ES-I3 (cell line): ENCODE results near the gene MS4A6A.
"Not testable (repeated sequence)": the region's sequence is repeated elsewhere in the genome, so short reads cannot be mapped to it uniquely, and the experiment has no call there.

ENCODE experiments used
- H3K36me3 ChIP-seq: 2 replicates; pipeline ENCODE4 v1.6.1; 2013; ENCODE audit warnings: mild to moderate bottlenecking, low read length, control low read depth, moderate library complexity; ENCODE audit not compliant: insufficient read depth
- H3K4me1 ChIP-seq: 2 replicates; pipeline ENCODE4 v1.6.1; 2013; ENCODE audit warnings: mild to moderate bottlenecking, control low read depth, low read length; ENCODE audit not compliant: insufficient read depth
- H3K9ac ChIP-seq: 2 replicates; pipeline ENCODE4 v1.6.1; 2013; ENCODE audit warnings: low read depth, mild to moderate bottlenecking, low read length, moderate library complexity
- H3K9me3 ChIP-seq: 2 replicates; pipeline ENCODE4 v1.6.1; 2013; ENCODE audit warnings: mild to moderate bottlenecking, low read length, moderate library complexity; ENCODE audit not compliant: control insufficient read depth, insufficient read depth

MS4A6A gene

GRCh38 chr11:60194511-60194910, 11.6 kb upstream of the MS4A6A start:
- no peak overlapping the region for H3K9ac ChIP-seq
- no peaks in the 10 kb centered on the region for H3K4me1 ChIP-seq
- H3K36me3 ChIP-seq: no peaks in the 10 kb centered on the region
- no peaks in the 10 kb centered on the region for H3K9me3 ChIP-seq

- no peaks in the 10 kb centered on the region for H3K9me3 ChIP-seq
- H3K36me3 ChIP-seq: no peaks in the 10 kb centered on the region
- no peaks in the 10 kb centered on the region for H3K4me1 ChIP-seq
- H3K9ac ChIP-seq: no peak overlapping the region
These were observed 11.0 kb upstream of the MS4A6A start for GRCh38 chr11:60193687-60194433.

- not testable (repeated sequence) for H3K4me1 ChIP-seq, H3K9me3 ChIP-seq, H3K9ac ChIP-seq, H3K36me3 ChIP-seq
These were observed 9.7 kb upstream of the MS4A6A start for GRCh38 chr11:60192564-60192963.

GRCh38 chr11:60188481-60188880, 5.6 kb upstream of the MS4A6A start:
- not testable (repeated sequence) for H3K9ac ChIP-seq, H3K9me3 ChIP-seq, H3K4me1 ChIP-seq, H3K36me3 ChIP-seq

- not testable (repeated sequence) for H3K4me1 ChIP-seq, H3K36me3 ChIP-seq, H3K9me3 ChIP-seq, H3K9ac ChIP-seq
These were observed 3.2 kb upstream of the MS4A6A start for GRCh38 chr11:60186128-60186527.

GRCh38 chr11:60185512-60185827, 2.6 kb upstream of the MS4A6A start:
- not testable (repeated sequence) for H3K36me3 ChIP-seq, H3K4me1 ChIP-seq, H3K9ac ChIP-seq, H3K9me3 ChIP-seq

GRCh38 chr11:60184824-60185511, 2.1 kb upstream of the MS4A6A start:
- no peaks in the 10 kb centered on the region for H3K36me3 ChIP-seq
- no peaks in the 10 kb centered on the region for H3K4me1 ChIP-seq
- no peak overlapping the region for H3K9ac ChIP-seq
- H3K9me3 ChIP-seq: no peaks in the 10 kb centered on the region

- no peaks in the 10 kb centered on the region for H3K36me3 ChIP-seq
- H3K9ac ChIP-seq: no peak overlapping the region
- H3K9me3 ChIP-seq: no peaks in the 10 kb centered on the region
- H3K4me1 ChIP-seq: no peaks in the 10 kb centered on the region
These were observed 815 bp upstream of the MS4A6A start for GRCh38 chr11:60183591-60184205.

GRCh38 chr11:60175860-60176275, 7.0 kb downstream of the MS4A6A start:
- Histone ChIP-seq H3K9ac (no peak overlapping the region), H3K36me3 (no peaks in the 10 kb centered on the region), H3K4me1 (no peaks in the 10 kb centered on the region), H3K9me3 (no peaks in the 10 kb centered on the region)

- Histone ChIP-seq H3K4me1 (no peaks in the 10 kb centered on the region), H3K9ac (no peak overlapping the region), H3K36me3 (peaks cover 3% of the 10 kb centered on the region), H3K9me3 (peaks cover 5% of the 10 kb centered on the region)
These were observed 10.9 kb downstream of the MS4A6A start for GRCh38 chr11:60172011-60172410.

GRCh38 chr11:60170566-60170965, 12.3 kb downstream of the MS4A6A start:
- Histone ChIP-seq H3K9ac (no peak overlapping the region), H3K4me1 (no peaks in the 10 kb centered on the region), H3K36me3 (peaks cover 3% of the 10 kb centered on the region), H3K9me3 (peaks cover 5% of the 10 kb centered on the region)

- no peak overlapping the region for H3K9ac ChIP-seq
- H3K36me3 ChIP-seq: peaks cover 3% of the 10 kb centered on the region
- H3K4me1 ChIP-seq: no peaks in the 10 kb centered on the region
- peaks cover 5% of the 10 kb centered on the region for H3K9me3 ChIP-seq
These were observed 13.5 kb downstream of the MS4A6A start for GRCh38 chr11:60169264-60169915.

- Histone ChIP-seq H3K9ac (no peak overlapping the region), H3K4me1 (no peaks in the 10 kb centered on the region), H3K36me3 (peaks cover 3% of the 10 kb centered on the region), H3K9me3 (peaks cover 5% of the 10 kb centered on the region)
These were observed 14.6 kb downstream of the MS4A6A start for GRCh38 chr11:60168306-60168705.

GRCh38 chr11:60165951-60166350, 16.9 kb downstream of the MS4A6A start:
- H3K9me3 ChIP-seq: peaks cover 5% of the 10 kb centered on the region
- H3K4me1 ChIP-seq: no peaks in the 10 kb centered on the region
- H3K36me3 ChIP-seq: peaks cover 3% of the 10 kb centered on the region
- H3K9ac ChIP-seq: no peak overlapping the region

- no peak overlapping the region for H3K9ac ChIP-seq
- H3K36me3 ChIP-seq: peaks cover 2% of the 10 kb centered on the region
- no peaks in the 10 kb centered on the region for H3K4me1 ChIP-seq
- H3K9me3 ChIP-seq: peaks cover 5% of the 10 kb centered on the region
These were observed 17.3 kb downstream of the MS4A6A start for GRCh38 chr11:60165538-60165937.
